Adipocyte (in vitro differentiated cells): Measurements from ENCODE around the gene ADGRD2.

Experiments
- DNase-seq: peaks from one replicate; pipeline ENCODE4 v3.0.0-alpha.2; 2015; ENCODE audit warnings: low read depth
- H3K27me3 ChIP-seq: replicated peaks from 2 replicates; pipeline ENCODE4 v1.7.0; 2013; ENCODE audit warnings: mild to moderate bottlenecking, low read length, moderate library complexity; ENCODE audit not compliant: control insufficient read depth, insufficient read depth
- H3K36me3 ChIP-seq: 2 replicates; pipeline ENCODE4 v1.7.0; 2013; ENCODE audit warnings: low read length, mild to moderate bottlenecking, moderate library complexity; ENCODE audit not compliant: control insufficient read depth, insufficient read depth, severe bottlenecking
- H3K4me1 ChIP-seq: 2 replicates; pipeline ENCODE4 v1.7.0; 2013; ENCODE audit warnings: mild to moderate bottlenecking, low read length, moderate library complexity; ENCODE audit not compliant: control insufficient read depth, insufficient read depth
- H3K4me3 ChIP-seq: 2 replicates; pipeline ENCODE4 v1.7.0; 2013; ENCODE audit warnings: mild to moderate bottlenecking, low read length, moderate library complexity
- H3K9ac ChIP-seq: 2 replicates; pipeline ENCODE4 v1.7.0; 2013; ENCODE audit warnings: mild to moderate bottlenecking, low read length, moderate library complexity
- H3K9me3 ChIP-seq: 2 replicates; pipeline ENCODE4 v1.7.0; 2013; ENCODE audit warnings: mild to moderate bottlenecking, low read length, moderate library complexity; ENCODE audit not compliant: control insufficient read depth

The ADGRD2 gene

GRCh38 chr9:124449381-124450151, 685 bp upstream of the ADGRD2 start:
- DNase-seq: no peak
- Histone ChIP-seq H3K36me3 (no peaks in the 10 kb centered on the region), H3K4me3 (no peak overlapping the region), H3K27me3 (peaks cover 37% of the 10 kb centered on the region), H3K9ac (no peak overlapping the region), H3K4me1 (peaks cover 6% of the 10 kb centered on the region), H3K9me3 (no peaks in the 10 kb centered on the region)

GRCh38 chr9:124450931-124451661, 845 bp downstream of the ADGRD2 start:
- Histone ChIP-seq H3K9ac (no peak overlapping the region), H3K27me3 (peaks cover 38% of the 10 kb centered on the region), H3K9me3 (no peaks in the 10 kb centered on the region), H3K4me1 (peaks cover 6% of the 10 kb centered on the region), H3K36me3 (no peaks in the 10 kb centered on the region), H3K4me3 (no peak overlapping the region)
- DNase-seq: no peak

GRCh38 chr9:124452326-124452725, 2.1 kb downstream of the ADGRD2 start:
- no peaks in the 10 kb centered on the region for H3K9me3 ChIP-seq
- no peaks in the 10 kb centered on the region for H3K36me3 ChIP-seq
- H3K4me3 ChIP-seq: no peak overlapping the region
- H3K4me1 ChIP-seq: peaks cover 6% of the 10 kb centered on the region
- H3K27me3 ChIP-seq: peaks cover 46% of the 10 kb centered on the region
- DNase-seq: no peak
- H3K9ac ChIP-seq: no peak overlapping the region

GRCh38 chr9:124452841-124453585, 2.8 kb downstream of the ADGRD2 start:
- DNase-seq: no peak

GRCh38 chr9:124453586-124454191, 3.4 kb downstream of the ADGRD2 start:
- Histone ChIP-seq H3K4me3 (no peak overlapping the region), H3K9ac (no peak overlapping the region), H3K4me1 (peaks cover 6% of the 10 kb centered on the region), H3K36me3 (no peaks in the 10 kb centered on the region), H3K27me3 (peaks cover 53% of the 10 kb centered on the region), H3K9me3 (no peaks in the 10 kb centered on the region)
- DNase-seq: no peak

More at GRCh38 chr9:124452841-124453585, 2.8 kb downstream of the ADGRD2 start:
- H3K4me3 ChIP-seq: no peak overlapping the region
- H3K4me1 ChIP-seq: peaks cover 6% of the 10 kb centered on the region
- H3K36me3 ChIP-seq: no peaks in the 10 kb centered on the region
- no peak overlapping the region for H3K9ac ChIP-seq
- peaks cover 52% of the 10 kb centered on the region for H3K27me3 ChIP-seq
- no peaks in the 10 kb centered on the region for H3K9me3 ChIP-seq

- no peaks in the 10 kb centered on the region for H3K36me3 ChIP-seq
- no peaks in the 10 kb centered on the region for H3K9me3 ChIP-seq
- no peak overlapping the region for H3K9ac ChIP-seq
- DNase-seq: no peak
- peaks cover 6% of the 10 kb centered on the region for H3K4me1 ChIP-seq
- no peak overlapping the region for H3K4me3 ChIP-seq
- peaks cover 53% of the 10 kb centered on the region for H3K27me3 ChIP-seq
These were observed 4.0 kb downstream of the ADGRD2 start for GRCh38 chr9:124454296-124454695.

GRCh38 chr9:124454791-124455443, 4.7 kb downstream of the ADGRD2 start:
- Histone ChIP-seq H3K9me3 (no peaks in the 10 kb centered on the region), H3K27me3 (peaks cover 53% of the 10 kb centered on the region), H3K4me1 (peaks cover 6% of the 10 kb centered on the region), H3K9ac (no peak overlapping the region), H3K4me3 (no peak overlapping the region), H3K36me3 (no peaks in the 10 kb centered on the region)
- DNase-seq: no peak

GRCh38 chr9:124455820-124456219, 5.6 kb downstream of the ADGRD2 start:
- no peak for DNase-seq
- H3K4me1 ChIP-seq: peaks cover under 1% of the 10 kb centered on the region
- H3K9ac ChIP-seq: no peak overlapping the region
- no peaks in the 10 kb centered on the region for H3K9me3 ChIP-seq
- H3K27me3 ChIP-seq: peaks cover 48% of the 10 kb centered on the region
- H3K36me3 ChIP-seq: no peaks in the 10 kb centered on the region
- H3K4me3 ChIP-seq: no peak overlapping the region

GRCh38 chr9:124456341-124457078, 6.3 kb downstream of the ADGRD2 start:
- Histone ChIP-seq H3K4me1 (no peaks in the 10 kb centered on the region), H3K27me3 (peaks cover 41% of the 10 kb centered on the region), H3K9me3 (no peaks in the 10 kb centered on the region), H3K9ac (no peak overlapping the region), H3K4me3 (no peak overlapping the region), H3K36me3 (no peaks in the 10 kb centered on the region)
- no peak for DNase-seq
